ENCODE data around the gene SLC25A48. TPM values are rescaled to one million over a fixed set of nuclear protein-coding genes. Genes with fewer than 3 reads are reported as not detected.
A peak's percentile ranks its signal among the peaks of the same experiment; 100 is the strongest.
"Not testable (repeated sequence)": the region's sequence is repeated elsewhere in the genome, so short reads cannot be mapped to it uniquely, and the experiment has no call there.

The SLC25A48 gene
- total and polyA plus RNA-seq, 7 experiments from 2014 or later, result not detected

GRCh38 chr5:135833961-135834638 lies 363 bp upstream of the SLC25A48 start:
- no peak overlapping the region for H3K27ac ChIP-seq (ENCODE audit: low read depth, low read length)
- Mint-ChIP-seq H3K4me3 (peak overlapping the region in 5 of 10 donors; percentile 9 to 58 (median 23)), H3K27ac (no peak overlapping the region), H3K9me3 (peaks cover 0 to 23% (median 4%) of the 10 kb centered on the region in 11 donors), H3K27me3 (peaks cover 41 to 55% (median 52%) of the 10 kb centered on the region in 5 donors), H3K36me3 (no peaks in the 10 kb centered on the region), H3K4me1 (peaks cover 0 to 5% (median 5%) of the 10 kb centered on the region in 7 donors)
- ChIA-PET CTCF (no interaction called here), POLR2A (no interaction called here)
- intact Hi-C loops (cut with micrococcal nuclease), result loop anchor here in 1 of 2 donors (5.0 kb wide), 1 partner anchor 372 kb away; no protein-coding TSS in a partner anchor
- H3K9me3 ChIP-seq (ENCODE audit: control insufficient read depth in 2 of 3, low read length in 3 of 3), result no peaks in the 10 kb centered on the region
- H3K4me3 ChIP-seq (ENCODE audit: low read length), result no peak overlapping the region
- no peaks in the 10 kb centered on the region for H3K27me3 ChIP-seq (ENCODE audit: control insufficient read depth in 2 of 2, insufficient read depth in 2 of 2, low read length in 2 of 2)
- ATAC-seq (no peak), DNase-seq (peak in 1 of 9 donors; percentile 8)
- H3K4me1 ChIP-seq (ENCODE audit: control insufficient read depth in 2 of 2, insufficient read depth in 2 of 2, low read length in 2 of 2), result no peaks in the 10 kb centered on the region
- H3K36me3 ChIP-seq (ENCODE audit: control insufficient read depth in 2 of 3, insufficient read depth in 3 of 3, low read length in 3 of 3), result no peaks in the 10 kb centered on the region

- intact Hi-C loops (cut with micrococcal nuclease), result no loop called here
- Mint-ChIP-seq H3K9me3 (peaks cover 0 to 31% (median 5%) of the 10 kb centered on the region in 11 donors), H3K4me3 (no peak overlapping the region), H3K36me3 (no peaks in the 10 kb centered on the region), H3K4me1 (peaks cover 0 to 5% (median 5%) of the 10 kb centered on the region in 7 donors), H3K27me3 (peaks cover 34 to 52% (median 42%) of the 10 kb centered on the region in 5 donors), H3K27ac (no peak overlapping the region)
- DNase-seq (no peak), ATAC-seq (no peak)
- Histone ChIP-seq H3K4me3 (ENCODE audit: low read length) (no peak overlapping the region), H3K27ac (ENCODE audit: low read depth, low read length) (no peak overlapping the region), H3K9me3 (ENCODE audit: control insufficient read depth in 2 of 3, low read length in 3 of 3) (no peaks in the 10 kb centered on the region), H3K36me3 (ENCODE audit: control insufficient read depth in 2 of 3, insufficient read depth in 3 of 3, low read length in 3 of 3) (no peaks in the 10 kb centered on the region), H3K27me3 (ENCODE audit: control insufficient read depth in 2 of 2, insufficient read depth in 2 of 2, low read length in 2 of 2) (no peaks in the 10 kb centered on the region), H3K4me1 (ENCODE audit: control insufficient read depth in 2 of 2, insufficient read depth in 2 of 2, low read length in 2 of 2) (no peaks in the 10 kb centered on the region)
- CTCF ChIA-PET, result no interaction called here
- POLR2A ChIA-PET, result no interaction called here
These were observed 1.3 kb downstream of the SLC25A48 start for GRCh38 chr5:135835766-135836165.

DNA sequence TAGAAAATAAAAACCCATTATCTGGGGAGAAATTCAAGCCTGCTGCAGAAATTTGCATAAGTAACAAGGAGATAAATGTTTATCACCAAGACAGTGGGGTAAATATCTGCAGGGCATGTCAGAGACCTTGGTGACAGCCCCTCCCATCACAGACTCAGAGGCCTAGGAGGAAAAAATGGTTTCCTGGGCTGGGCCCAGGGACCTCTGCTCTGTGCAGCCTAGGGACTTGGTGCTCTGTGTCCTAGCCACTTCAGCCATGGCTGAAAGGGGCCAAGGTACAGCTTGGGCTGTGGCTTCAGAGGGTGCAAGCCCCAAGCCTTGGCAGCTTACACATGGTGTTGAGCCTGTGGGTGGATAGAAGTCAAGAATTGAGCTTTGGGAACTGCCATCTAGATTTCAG lies 3.9 kb downstream of the SLC25A48 start:
- H3K4me3 Mint-ChIP-seq; H3K27me3 ChIP-seq (ENCODE audit: control insufficient read depth in 2 of 2, insufficient read depth in 2 of 2, low read length in 2 of 2); CTCF ChIA-PET; H3K4me1 ChIP-seq (ENCODE audit: control insufficient read depth in 2 of 2, insufficient read depth in 2 of 2, low read length in 2 of 2); H3K36me3 ChIP-seq (ENCODE audit: control insufficient read depth in 2 of 3, insufficient read depth in 3 of 3, low read length in 3 of 3); ATAC-seq; H3K4me1 Mint-ChIP-seq; H3K4me3 ChIP-seq (ENCODE audit: low read length); H3K27ac ChIP-seq (ENCODE audit: low read depth, low read length); H3K36me3 Mint-ChIP-seq; H3K27ac Mint-ChIP-seq; DNase-seq; intact Hi-C loops (cut with micrococcal nuclease); H3K9me3 ChIP-seq (ENCODE audit: control insufficient read depth in 2 of 3, low read length in 3 of 3); POLR2A ChIA-PET: not testable (repeated sequence)
- H3K27me3 Mint-ChIP-seq, result peaks cover 25 to 40% (median 28%) of the 10 kb centered on the region in 5 donors
- peaks cover 0 to 31% (median 5%) of the 10 kb centered on the region in 11 donors for H3K9me3 Mint-ChIP-seq

DNA sequence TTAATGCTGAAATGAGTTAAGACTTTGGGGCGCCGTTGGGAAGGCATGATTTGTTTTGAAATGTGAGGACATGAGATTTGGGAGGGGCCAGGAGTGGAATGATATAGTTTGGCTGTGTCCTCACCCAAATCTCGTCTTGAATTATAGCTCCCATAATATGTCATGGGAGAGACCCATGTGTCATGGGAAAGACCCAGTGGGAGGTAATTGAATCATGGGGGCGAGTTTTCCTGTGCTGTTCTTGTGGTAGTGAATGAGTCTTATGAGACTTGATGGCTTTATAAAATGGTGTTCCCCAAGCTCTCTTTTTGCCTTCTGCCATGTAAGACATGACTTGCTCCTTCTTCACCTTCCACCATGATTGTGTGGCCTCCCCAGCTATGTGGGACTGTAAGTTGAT lies 5.1 kb downstream of the SLC25A48 start:
- no peak overlapping the region for H3K4me3 Mint-ChIP-seq
- peaks cover 18 to 30% (median 22%) of the 10 kb centered on the region in 5 donors for H3K27me3 Mint-ChIP-seq
- CTCF ChIA-PET, result no interaction called here
- H3K9me3 Mint-ChIP-seq, result peaks cover 0 to 28% (median 5%) of the 10 kb centered on the region in 11 donors
- no peak overlapping the region for H3K27ac Mint-ChIP-seq
- no peak for DNase-seq
- Histone ChIP-seq H3K36me3 (ENCODE audit: control insufficient read depth in 2 of 3, insufficient read depth in 3 of 3, low read length in 3 of 3) (no peaks in the 10 kb centered on the region), H3K27me3 (ENCODE audit: control insufficient read depth in 2 of 2, insufficient read depth in 2 of 2, low read length in 2 of 2) (no peaks in the 10 kb centered on the region), H3K9me3 (ENCODE audit: control insufficient read depth in 2 of 3, low read length in 3 of 3) (no peaks in the 10 kb centered on the region), H3K27ac (ENCODE audit: low read depth, low read length) (no peak overlapping the region), H3K4me1 (ENCODE audit: control insufficient read depth in 2 of 2, insufficient read depth in 2 of 2, low read length in 2 of 2) (no peaks in the 10 kb centered on the region), H3K4me3 (ENCODE audit: low read length) (no peak overlapping the region)
- POLR2A ChIA-PET, result no interaction called here
- no peaks in the 10 kb centered on the region for H3K36me3 Mint-ChIP-seq
- H3K4me1 Mint-ChIP-seq, result no peaks in the 10 kb centered on the region
- intact Hi-C loops (cut with micrococcal nuclease), result no loop called here
- no peak for ATAC-seq

GRCh38 chr5:135840959-135841358 lies 6.5 kb downstream of the SLC25A48 start:
- ChIA-PET POLR2A (no interaction called here), CTCF (no interaction called here)
- H3K9me3 Mint-ChIP-seq, result peaks cover 0 to 28% (median 5%) of the 10 kb centered on the region in 11 donors
- intact Hi-C loops (cut with micrococcal nuclease), result no loop called here
- no peak overlapping the region for H3K4me3 ChIP-seq (ENCODE audit: low read length)
- no peaks in the 10 kb centered on the region for H3K9me3 ChIP-seq (ENCODE audit: control insufficient read depth in 2 of 3, low read length in 3 of 3)
- ATAC-seq (no peak), DNase-seq (no peak)
- H3K4me1 ChIP-seq (ENCODE audit: control insufficient read depth in 2 of 2, insufficient read depth in 2 of 2, low read length in 2 of 2), result no peaks in the 10 kb centered on the region
- no peaks in the 10 kb centered on the region for H3K27me3 ChIP-seq (ENCODE audit: control insufficient read depth in 2 of 2, insufficient read depth in 2 of 2, low read length in 2 of 2)
- H3K36me3 ChIP-seq (ENCODE audit: control insufficient read depth in 2 of 3, insufficient read depth in 3 of 3, low read length in 3 of 3), result no peaks in the 10 kb centered on the region
- H3K27ac Mint-ChIP-seq, result no peak overlapping the region
- H3K36me3 Mint-ChIP-seq, result no peaks in the 10 kb centered on the region
- H3K4me1 Mint-ChIP-seq, result no peaks in the 10 kb centered on the region
- peaks cover 18 to 26% (median 22%) of the 10 kb centered on the region in 5 donors for H3K27me3 Mint-ChIP-seq
- H3K27ac ChIP-seq (ENCODE audit: low read depth, low read length), result no peak overlapping the region
- no peak overlapping the region for H3K4me3 Mint-ChIP-seq

DNA sequence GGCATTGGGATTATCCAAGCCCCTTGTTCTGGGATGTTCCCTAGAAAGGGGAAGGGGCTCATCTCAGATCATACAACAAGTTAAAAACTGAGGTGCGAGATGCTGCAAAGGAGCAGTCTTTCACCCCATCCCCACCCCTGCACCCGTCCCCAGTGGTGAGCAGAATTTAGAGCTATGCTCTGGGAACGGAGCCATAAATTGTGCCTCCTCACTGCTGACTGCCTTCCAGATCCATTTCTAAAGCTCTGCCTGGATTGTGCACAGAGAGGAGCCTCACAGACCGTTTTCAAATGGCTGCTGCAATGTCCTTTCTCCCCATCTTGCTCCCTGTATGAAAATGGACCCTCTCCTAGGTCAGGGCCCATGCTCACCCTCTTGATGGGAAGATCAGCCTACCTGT lies 8.3 kb downstream of the SLC25A48 start:
- H3K4me3 ChIP-seq (ENCODE audit: low read length), result no peak overlapping the region
- no peaks in the 10 kb centered on the region for H3K36me3 Mint-ChIP-seq
- H3K9me3 Mint-ChIP-seq, result peaks cover 0 to 19% (median 6%) of the 10 kb centered on the region in 11 donors
- H3K27me3 ChIP-seq (ENCODE audit: control insufficient read depth in 2 of 2, insufficient read depth in 2 of 2, low read length in 2 of 2), result no peaks in the 10 kb centered on the region
- H3K27ac ChIP-seq (ENCODE audit: low read depth, low read length), result no peak overlapping the region
- DNase-seq (no peak), ATAC-seq (no peak)
- no peaks in the 10 kb centered on the region for H3K9me3 ChIP-seq (ENCODE audit: control insufficient read depth in 2 of 3, low read length in 3 of 3)
- no peak overlapping the region for H3K4me3 Mint-ChIP-seq
- intact Hi-C loops (cut with micrococcal nuclease), result no loop called here
- H3K36me3 ChIP-seq (ENCODE audit: control insufficient read depth in 2 of 3, insufficient read depth in 3 of 3, low read length in 3 of 3), result no peaks in the 10 kb centered on the region
- CTCF ChIA-PET, result no interaction called here
- H3K27ac Mint-ChIP-seq, result no peak overlapping the region
- no peaks in the 10 kb centered on the region for H3K4me1 ChIP-seq (ENCODE audit: control insufficient read depth in 2 of 2, insufficient read depth in 2 of 2, low read length in 2 of 2)
- H3K4me1 Mint-ChIP-seq, result no peaks in the 10 kb centered on the region
- POLR2A ChIA-PET, result no interaction called here
- H3K27me3 Mint-ChIP-seq, result peaks cover 7 to 19% (median 15%) of the 10 kb centered on the region in 5 donors
